Keratinocyte (primary cell): ENCODE results near the gene MIB2. TPM values are rescaled to one million over a fixed set of nuclear protein-coding genes. Genes with fewer than 3 reads are reported as not detected.

Source experiments
- DNase-seq: peaks from one replicate; pipeline ENCODE4 v3.0.0-alpha.2; 2011; ENCODE audit warnings: low read depth, missing footprints, low spot score
- FAIRE-seq: peaks from 2 replicates; lab custom pipeline; 2011; peaks lifted over from hg19 to GRCh38; lab: Jason Lieb, UNC
- H2AFZ ChIP-seq: 2 replicates; pipeline ENCODE4 v1.6.0; 2012; ENCODE audit warnings: low read length, control low read depth, inconsistent platforms; ENCODE audit not compliant: control insufficient read depth
- H3K27ac ChIP-seq: 2 replicates; pipeline ENCODE4 v1.5.1; 2011; ENCODE audit warnings: low read length; ENCODE audit not compliant: control insufficient read depth, insufficient read depth
- H3K27me3 ChIP-seq: 3 replicates; pipeline ENCODE4 v1.6.0; 2011; ENCODE audit warnings: low read length; ENCODE audit not compliant: control insufficient read depth, insufficient read depth; ENCODE audit errors: extremely low read depth
- H3K36me3 ChIP-seq, 2 experiments: 2 replicates in 1 of 2; 3 replicates in 1 of 2; pipeline ENCODE4 v1.5.1; 2011; ENCODE audit warnings: low read length in 2 of 2, mild to moderate bottlenecking in 1 of 2; ENCODE audit not compliant: control insufficient read depth in 2 of 2, insufficient read depth in 2 of 2; ENCODE audit errors: extremely low read depth in 1 of 2
- H3K4me1 ChIP-seq: 3 replicates; pipeline ENCODE4 v1.5.1; 2011; ENCODE audit warnings: low read length; ENCODE audit not compliant: control insufficient read depth, insufficient read depth; ENCODE audit errors: extremely low read depth
- H3K4me2 ChIP-seq: 3 replicates; pipeline ENCODE4 v1.6.0; 2011; ENCODE audit warnings: low read depth, low read length; ENCODE audit not compliant: control insufficient read depth, insufficient read depth; ENCODE audit errors: extremely low read depth
- H3K4me3 ChIP-seq, 3 experiments: fragments of 200-600 bp in 1 of 3; sonication (generic) in 1 of 3; 2 replicates in 2 of 3; 3 replicates in 1 of 3; pipeline ENCODE4 v1.5.1; 2011 to 2016; ENCODE audit warnings: low read length in 3 of 3, mild to moderate bottlenecking in 3 of 3, control low read depth in 2 of 3, inconsistent platforms in 1 of 3, low read depth in 1 of 3, mixed read lengths in 1 of 3, mixed run types in 1 of 3, moderate library complexity in 1 of 3; ENCODE audit not compliant: control insufficient read depth in 2 of 3, insufficient read depth in 2 of 3; ENCODE audit errors: extremely low read depth in 1 of 3
- H3K79me2 ChIP-seq: 2 replicates; pipeline ENCODE4 v1.6.0; 2012; ENCODE audit warnings: low read length; ENCODE audit not compliant: control insufficient read depth, insufficient read depth
- H3K9ac ChIP-seq: 3 replicates; pipeline ENCODE4 v1.6.0; 2011; ENCODE audit warnings: low read length; ENCODE audit not compliant: control insufficient read depth, insufficient read depth; ENCODE audit errors: extremely low read depth
- H3K9me1 ChIP-seq: 3 replicates; pipeline ENCODE4 v1.6.0; 2011; ENCODE audit warnings: low read length; ENCODE audit not compliant: control insufficient read depth, insufficient read depth; ENCODE audit errors: extremely low read depth
- H3K9me3 ChIP-seq: 2 replicates; pipeline ENCODE4 v1.5.1; 2012; ENCODE audit warnings: low read depth, low read length; ENCODE audit not compliant: control insufficient read depth
- H4K20me1 ChIP-seq: 3 replicates; pipeline ENCODE4 v1.6.0; 2011; ENCODE audit warnings: low read length; ENCODE audit not compliant: control insufficient read depth, insufficient read depth; ENCODE audit errors: extremely low read depth
- CTCF ChIP-seq, 3 experiments: IDR thresholded peaks in 1 of 3; conservative IDR thresholded peaks in 1 of 3; optimal IDR thresholded peaks in 1 of 3; 2 replicates in 2 of 3; 3 replicates in 1 of 3; pipeline versions ENCODE3 to v1.5.1; 2011; ENCODE audit warnings: low read length in 3 of 3, mild to moderate bottlenecking in 3 of 3, moderate library complexity in 2 of 3, control low read depth in 1 of 3, inconsistent platforms in 1 of 3; ENCODE audit not compliant: insufficient read depth in 2 of 3; ENCODE audit errors: extremely low read depth in 1 of 3
- EZH2 ChIP-seq: IDR thresholded peaks from one replicate; pipeline ENCODE4 v1.6.1; 2012; ENCODE audit warnings: inconsistent platforms, mild to moderate bottlenecking, low read length, moderate library complexity
- dilution Hi-C: fragments of 300-500 bp; cut with MboI; formaldehyde crosslinking; loops from one replicate; pipeline ENCODE4 v1.7.0; 2020; ENCODE audit warnings: low sequenced_read_pairs; ENCODE audit not compliant: extremely low pct_ligation_motif_present
- polyA plus RNA-seq, 5 experiments: library from polyadenylated mRNA; depleted of rRNA in 3 of 5; stranded (reverse) in 3 of 5; stranded (forward) in 1 of 5; unstranded in 1 of 5; fragments of >200 nt; gene quantifications; 1 replicate in 1 of 5; 2 replicates in 3 of 5; 3 replicates in 1 of 5; pipeline versions ENCODE4 v1.2.1 to v1.2.3, GENCODE V29; 2011 to 2012; ENCODE audit warnings: missing spikeins in 2 of 5, low read depth in 1 of 5, low replicate concordance in 1 of 5

Gene MIB2
- polyA plus RNA-seq, 1 donor (not counting 4 experiments of a cell fraction or from before 2014, with no cell fraction given), result 13.9 TPM

GRCh38 chr1:1618396-1619068, 3.2 kb downstream of the MIB2 start:
- Histone ChIP-seq H3K9ac (no peak overlapping the region), H4K20me1 (no peaks in the 10 kb centered on the region)
- FAIRE-seq, result no peak

GRCh38 chr1:1619917-1620361, 4.6 kb downstream of the MIB2 start:
- no peaks in the 10 kb centered on the region for H4K20me1 ChIP-seq
- peaks cover 0 to 3% of the 10 kb centered on the region in 2 experiments for H3K36me3 ChIP-seq
- H3K27ac ChIP-seq, result no peak overlapping the region
- DNase-seq (no peak), FAIRE-seq (no peak)
- no peaks in the 10 kb centered on the region for H3K9me1 ChIP-seq
- H3K4me1 ChIP-seq, result peaks cover 7% of the 10 kb centered on the region
- no peak overlapping the region for H3K4me2 ChIP-seq
- H2AFZ ChIP-seq, result no peak overlapping the region
- no peak overlapping the region for H3K9ac ChIP-seq
- H3K4me3 ChIP-seq, result no peak overlapping the region
- H3K9me3 ChIP-seq, result no peaks in the 10 kb centered on the region
- dilution Hi-C loops, result no loop called here
- TF ChIP-seq CTCF (optimal IDR thresholded peaks at IDR 0.05 in 1 of 3, IDR thresholded peaks at IDR 0.05 in 1 of 3, conservative IDR thresholded peaks at IDR 0.05 in 1 of 3; ENCODE audit: extremely low read depth in 1 of 3, insufficient read depth in 2 of 3, low read length in 3 of 3) (peak; percentile 23 to 49 (median 31)), EZH2 (no peak)
- H3K79me2 ChIP-seq, result peaks cover 9% of the 10 kb centered on the region
- no peaks in the 10 kb centered on the region for H3K27me3 ChIP-seq

More at GRCh38 chr1:1618396-1619068, 3.2 kb downstream of the MIB2 start:
- Histone ChIP-seq H3K4me3 (no peak overlapping the region), H3K4me2 (no peak overlapping the region), H3K27me3 (no peaks in the 10 kb centered on the region), H3K27ac (no peak overlapping the region), H3K9me3 (no peaks in the 10 kb centered on the region), H3K79me2 (peaks cover 13% of the 10 kb centered on the region), H2AFZ (no peak overlapping the region), H3K36me3 (peaks cover 0 to 3% of the 10 kb centered on the region in 2 experiments), H3K9me1 (no peaks in the 10 kb centered on the region), H3K4me1 (peaks cover 18% of the 10 kb centered on the region)
- TF ChIP-seq CTCF (optimal IDR thresholded peaks at IDR 0.05 in 1 of 3, IDR thresholded peaks at IDR 0.05 in 1 of 3, conservative IDR thresholded peaks at IDR 0.05 in 1 of 3; ENCODE audit: extremely low read depth in 1 of 3, insufficient read depth in 2 of 3, low read length in 3 of 3), result no peak
- TF ChIP-seq EZH2, result no peak
- no peak for DNase-seq
- dilution Hi-C loops, result no loop called here
